ENCODE data around the gene FLT4.

FLT4 gene

GRCh38 chr5:180609386-180609785 lies 40.0 kb downstream of the FLT4 start:
- no peak for FAIRE-seq

GRCh38 chr5:180608572-180609310 lies 40.7 kb downstream of the FLT4 start:
- no peak for DNase-seq (ENCODE audit: insufficient read length, low spot score)
- FAIRE-seq: no peak

More at GRCh38 chr5:180609386-180609785, 40.0 kb downstream of the FLT4 start:
- no peak for DNase-seq (ENCODE audit: insufficient read length, low spot score)

DNA sequence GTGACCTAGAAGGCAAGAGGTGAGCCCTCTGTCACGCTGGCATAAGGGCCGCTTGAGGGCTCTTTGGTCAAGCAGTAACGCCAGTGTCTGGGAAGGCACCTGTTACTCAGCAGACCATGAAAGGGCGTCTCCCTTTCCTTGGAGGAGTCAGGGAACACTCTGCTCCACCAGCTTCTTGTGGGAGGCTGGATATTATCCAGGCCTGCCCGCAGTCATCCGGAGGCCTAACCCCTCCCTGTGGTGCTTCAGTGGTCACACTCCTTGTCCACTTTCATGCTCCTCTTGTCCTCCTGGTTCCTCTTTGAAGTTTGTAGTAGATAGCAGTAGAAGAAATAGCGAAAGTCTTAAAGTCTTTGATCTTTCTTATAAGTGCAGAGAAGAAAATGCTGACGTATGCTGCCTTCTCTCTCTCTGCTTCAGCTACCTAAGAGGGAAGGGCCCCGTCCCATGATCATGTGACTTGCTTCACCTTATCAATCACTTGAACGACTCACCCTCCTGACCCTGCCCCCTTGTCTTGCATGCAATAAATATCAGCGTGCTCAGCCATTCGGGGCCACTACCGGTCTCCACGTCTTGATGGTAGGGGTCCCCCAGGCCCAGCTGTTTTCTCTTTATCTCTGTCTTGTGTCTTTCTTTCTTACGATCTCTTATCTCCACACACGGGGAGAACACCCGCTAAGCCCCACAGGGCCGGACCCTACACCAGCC lies 41.4 kb downstream of the FLT4 start:
- DNase-seq (ENCODE audit: insufficient read length, low spot score) (no peak), FAIRE-seq (no peak)

DNA sequence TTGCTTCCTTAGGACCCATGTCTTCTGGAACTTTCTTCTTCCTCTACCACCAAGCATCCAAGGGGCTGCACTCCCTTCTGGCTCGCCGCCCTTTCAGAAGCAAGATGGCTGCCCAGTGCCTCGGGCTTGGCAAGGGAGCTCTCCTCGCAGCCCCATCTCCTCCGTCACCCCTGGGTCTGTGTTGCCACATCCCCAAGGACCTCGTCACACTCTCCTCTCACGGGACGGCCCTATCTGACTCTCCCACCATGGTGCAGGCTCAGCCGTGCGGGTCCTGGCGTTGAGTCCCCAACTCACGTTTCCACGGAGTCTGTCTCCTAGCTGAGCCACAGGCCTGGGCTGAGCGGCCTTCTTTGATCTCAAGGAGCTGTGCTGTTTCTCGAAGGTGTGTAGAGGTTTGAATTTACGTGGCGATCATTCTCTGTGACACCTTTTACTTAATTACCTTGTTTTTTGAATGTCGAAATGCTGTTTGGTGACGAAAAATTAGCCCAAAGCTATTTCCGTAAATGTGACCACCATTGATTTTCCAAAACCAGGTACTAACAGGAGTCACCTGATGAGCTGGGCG lies 43.1 kb downstream of the FLT4 start:
- DNase-seq (ENCODE audit: insufficient read length, low spot score): no peak
- no peak for FAIRE-seq

DNA sequence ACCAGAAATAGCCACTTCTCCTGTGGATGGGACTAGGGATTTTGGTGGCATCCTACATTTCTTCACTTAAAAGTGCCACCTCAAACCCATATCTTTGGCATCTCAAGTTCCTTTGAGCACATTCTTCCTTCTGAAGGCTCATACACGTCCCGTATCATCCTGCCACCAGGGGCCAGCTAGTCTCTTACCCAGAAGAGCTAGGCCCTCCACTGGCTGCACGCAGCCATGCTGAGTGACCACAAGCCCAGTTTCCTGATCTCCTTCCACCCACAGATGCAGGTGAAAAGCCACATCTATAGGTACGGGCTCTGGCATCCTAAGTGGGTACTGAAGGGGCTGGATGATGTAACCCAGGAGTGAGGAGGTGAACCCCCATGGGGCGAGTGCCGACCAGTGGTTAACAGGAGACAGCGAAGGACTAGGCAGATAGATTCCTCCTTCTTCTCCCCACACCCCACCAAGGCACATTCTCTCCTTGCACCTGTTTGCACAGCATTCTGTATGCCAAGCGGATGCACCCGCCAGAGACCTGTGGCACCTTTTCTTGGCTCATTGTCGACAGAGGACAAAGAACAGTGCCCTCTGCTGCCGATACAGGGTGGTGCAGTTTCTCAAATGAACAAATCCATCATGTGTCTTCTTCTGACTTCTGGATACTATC lies 43.7 kb downstream of the FLT4 start:
- FAIRE-seq: peak; percentile 58
- DNase-seq (ENCODE audit: insufficient read length, low spot score): peak; percentile 60

GRCh38 chr5:180604271-180604670 lies 45.1 kb downstream of the FLT4 start:
- FAIRE-seq: no peak

DNA sequence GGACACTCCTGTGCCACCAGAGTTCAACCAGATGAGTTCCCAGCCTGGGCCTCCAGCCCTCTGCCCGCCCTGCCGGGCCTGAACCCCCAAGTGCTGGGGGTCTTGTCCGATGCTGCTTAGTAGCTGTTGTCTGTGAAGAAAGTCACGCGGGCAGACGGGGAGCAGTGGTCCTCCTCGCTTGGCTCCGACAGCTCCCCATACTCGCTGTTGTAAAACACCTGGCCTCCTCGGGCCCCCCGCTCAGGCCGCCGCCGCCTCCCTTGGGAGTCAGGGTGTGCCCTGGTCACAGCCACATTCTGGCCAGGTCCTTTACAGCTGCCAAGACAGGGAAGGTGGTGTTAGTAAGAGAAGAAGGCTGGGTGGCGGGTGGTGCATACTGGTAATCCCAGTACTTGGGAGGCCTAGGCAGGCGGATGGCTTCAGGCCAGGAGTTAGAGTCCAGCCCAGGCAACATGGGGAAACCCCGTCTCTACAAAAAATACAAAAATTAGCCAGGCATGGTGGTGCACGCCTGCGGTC lies 46.3 kb downstream of the FLT4 start:
- no peak for DNase-seq (ENCODE audit: insufficient read length, low spot score)
- no peak for FAIRE-seq

More at GRCh38 chr5:180604271-180604670, 45.1 kb downstream of the FLT4 start:
- DNase-seq (ENCODE audit: insufficient read length, low spot score): no peak

- DNase-seq (ENCODE audit: insufficient read length, low spot score) (no peak), FAIRE-seq (no peak)
Observed at GRCh38 chr5:180602481-180603075, 46.8 kb downstream of the FLT4 start.

DNA sequence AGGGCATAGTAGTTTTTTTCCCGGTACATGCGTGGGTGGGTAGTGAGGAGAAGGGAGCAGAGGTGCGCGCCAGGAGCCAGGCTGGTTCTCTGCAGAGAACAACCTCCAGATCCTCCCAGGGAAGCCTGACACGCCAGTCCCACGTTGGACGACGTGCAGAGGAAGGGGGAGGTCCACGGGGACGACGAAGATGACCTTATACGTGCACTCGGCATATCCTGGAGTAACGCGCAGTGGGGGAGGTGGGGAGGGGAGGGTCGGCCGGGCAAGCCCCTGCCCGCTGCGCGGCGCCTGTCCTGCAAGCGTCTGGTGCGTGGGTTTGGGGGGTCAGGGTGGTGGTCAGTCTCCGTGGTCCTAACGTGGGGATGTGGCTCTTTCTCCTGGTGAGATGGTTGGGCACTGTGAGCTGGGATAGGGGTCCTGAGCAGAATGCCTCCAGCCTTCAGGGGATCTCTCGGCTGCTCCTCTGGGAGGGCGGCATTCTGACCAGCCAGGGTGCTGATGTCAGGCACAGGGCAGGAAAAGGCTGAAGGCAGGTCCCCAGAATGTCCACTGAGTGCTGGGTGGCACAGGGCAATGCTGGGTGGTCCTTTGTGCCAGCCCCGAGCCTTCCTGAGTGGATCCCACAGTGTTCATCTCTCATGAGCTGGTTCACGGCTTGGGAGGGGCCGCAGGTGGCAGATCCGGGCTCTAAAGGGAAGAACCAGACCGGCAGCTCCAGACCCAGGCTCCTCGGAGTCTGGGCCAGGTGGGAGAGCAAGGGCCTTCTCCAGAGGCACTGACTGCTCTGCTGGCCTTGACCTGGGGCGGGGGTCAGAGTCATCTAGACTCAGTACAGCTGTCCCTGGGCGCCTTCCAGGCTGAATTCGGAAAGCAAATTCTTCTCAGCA lies 47.6 kb downstream of the FLT4 start:
- FAIRE-seq (no peak), DNase-seq (ENCODE audit: insufficient read length, low spot score) (no peak)

DNA sequence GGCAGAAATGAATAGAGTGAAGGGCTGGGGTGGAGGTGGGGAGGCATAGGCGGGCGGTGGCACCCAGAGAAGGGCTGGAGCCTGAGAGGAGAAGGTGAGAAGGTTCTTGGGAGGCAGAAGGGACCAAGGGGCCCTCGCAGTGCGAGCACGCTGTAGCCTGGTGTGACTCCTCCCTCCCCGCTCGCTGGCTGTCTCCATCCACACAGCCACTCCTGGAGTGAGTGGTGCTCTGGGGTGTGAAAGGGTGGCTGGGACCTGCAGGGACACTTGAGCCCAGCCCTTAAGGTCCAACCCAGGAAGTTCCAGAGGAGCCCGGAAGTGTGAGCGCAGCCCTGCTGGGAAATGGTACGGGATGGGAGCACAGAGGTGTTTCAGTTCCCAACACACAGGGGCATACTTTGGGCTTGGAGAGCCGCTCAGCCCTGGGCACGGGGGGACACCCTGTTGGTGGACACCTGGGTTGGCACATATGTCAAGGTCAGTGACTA lies 48.8 kb downstream of the FLT4 start:
- DNase-seq (ENCODE audit: insufficient read length, low spot score) (no peak), FAIRE-seq (no peak)

GRCh38 chr5:180599981-180600553 lies 49.3 kb downstream of the FLT4 start:
- FAIRE-seq (no peak), DNase-seq (ENCODE audit: insufficient read length, low spot score) (no peak)

- no peak for DNase-seq (ENCODE audit: insufficient read length, low spot score)
- no peak for FAIRE-seq
Observed at GRCh38 chr5:180599590-180599914, 49.8 kb downstream of the FLT4 start.

GRCh38 chr5:180598797-180599589 lies 50.4 kb downstream of the FLT4 start:
- FAIRE-seq (no peak), DNase-seq (ENCODE audit: insufficient read length, low spot score) (no peak)

DNA sequence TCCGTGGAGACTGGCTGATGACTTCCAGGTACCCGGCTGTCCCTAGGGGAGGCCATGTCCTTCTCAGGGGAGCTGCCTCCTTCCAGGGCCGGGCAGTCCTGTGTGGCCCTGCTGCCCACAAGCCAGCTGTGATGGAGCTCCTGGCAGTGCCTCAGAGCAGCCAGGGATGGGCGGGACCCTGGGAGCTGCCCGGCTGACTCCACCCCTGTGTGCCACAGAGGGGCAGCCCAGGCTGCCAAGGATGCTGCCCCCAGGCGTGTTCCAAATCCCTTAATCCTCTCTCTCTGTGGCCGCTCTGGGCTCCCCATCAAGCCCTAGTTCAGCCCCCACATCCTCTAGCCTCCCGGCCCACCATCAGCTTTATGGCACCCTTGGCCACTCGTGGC lies 51.1 kb downstream of the FLT4 start:
- FAIRE-seq: no peak
- DNase-seq (ENCODE audit: insufficient read length, low spot score): no peak

DNA sequence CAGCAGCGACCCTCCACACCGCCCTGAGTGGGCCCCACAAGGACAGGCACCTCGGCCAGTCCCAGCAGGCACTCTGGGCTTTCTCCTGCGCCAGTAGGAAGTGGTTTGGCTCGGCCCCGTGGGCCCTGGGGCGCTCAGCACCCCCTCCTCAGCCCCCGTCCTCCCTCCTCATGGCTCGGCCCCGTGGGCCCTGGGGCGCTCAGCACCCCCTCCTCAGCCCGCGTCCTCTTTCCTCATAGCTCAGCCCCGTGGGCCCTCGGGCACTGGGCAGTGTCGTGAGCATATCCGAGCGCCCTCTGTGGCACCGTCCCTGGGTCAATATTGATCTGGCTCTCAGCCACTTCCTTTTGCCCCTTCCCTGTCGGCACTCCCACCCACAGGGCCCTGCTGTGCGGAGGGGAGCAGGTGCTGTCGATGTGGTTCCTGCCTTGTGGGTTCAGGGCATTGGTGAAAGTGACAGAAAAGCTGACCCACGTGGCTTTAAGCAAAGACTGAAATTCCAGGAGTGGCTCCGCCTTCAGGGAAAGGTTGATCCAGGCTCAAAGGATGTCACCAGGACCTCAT lies 52.6 kb downstream of the FLT4 start:
- FAIRE-seq (no peak), DNase-seq (ENCODE audit: insufficient read length, low spot score) (no peak)

- no peak for DNase-seq (ENCODE audit: insufficient read length, low spot score)
- no peak for FAIRE-seq
Observed at GRCh38 chr5:180596115-180596667, 53.2 kb downstream of the FLT4 start.

GRCh38 chr5:180595381-180596114 lies 53.9 kb downstream of the FLT4 start:
- FAIRE-seq (no peak), DNase-seq (ENCODE audit: insufficient read length, low spot score) (no peak)

Data from HTR-8/SVneo (cell line).